Measurements from ENCODE around the gene ACAP1. TPM values are rescaled to one million over a fixed set of nuclear protein-coding genes. Genes with fewer than 3 reads are reported as not detected.

Gene ACAP1
- total RNA-seq, 1 experiment from 2014 or later = 58.6 TPM

DNA sequence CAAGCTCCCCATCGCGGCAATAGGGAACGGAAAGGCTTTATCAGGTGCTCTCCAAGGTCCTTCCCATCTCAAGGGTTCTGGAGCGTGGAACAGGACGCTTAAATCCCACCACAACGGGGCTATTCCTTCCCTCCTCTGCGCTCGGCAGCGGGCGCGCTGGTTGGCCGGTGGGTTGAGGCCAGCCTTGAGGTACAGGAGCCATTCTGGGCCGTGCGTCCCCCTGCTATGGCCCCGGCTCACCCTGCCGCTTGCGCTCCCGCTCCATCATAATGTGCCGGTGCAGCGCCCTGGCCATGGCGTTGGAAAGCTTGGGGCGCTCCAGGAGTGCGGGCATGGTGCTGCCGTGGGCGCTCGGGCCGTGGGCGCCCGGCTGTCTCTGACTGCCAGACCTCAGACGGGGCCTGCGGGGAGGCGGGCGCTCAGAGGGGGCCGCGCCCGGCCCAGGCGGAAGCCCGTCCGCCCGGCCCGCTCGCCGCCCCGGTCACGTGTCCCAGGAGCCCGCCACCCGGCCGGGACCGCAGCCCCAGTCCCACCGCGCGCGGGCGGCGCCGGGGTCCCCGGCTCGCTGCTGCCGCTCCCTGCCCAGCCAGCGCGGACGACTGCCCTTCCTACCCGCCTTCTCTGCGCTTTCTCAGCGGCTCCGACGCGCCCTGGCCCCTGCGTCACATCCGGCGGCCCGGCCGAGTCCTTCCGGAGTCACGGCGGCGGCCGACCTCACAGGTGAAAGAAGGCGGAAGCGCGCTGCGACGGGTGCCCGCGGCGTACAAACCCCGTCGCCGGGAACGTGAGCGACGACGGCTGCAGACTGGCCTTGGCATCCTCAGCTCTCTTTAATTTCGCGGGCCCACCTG is 21.4 kb upstream of the ACAP1 start, which contains the start of gene GPS2 (continued):
- TF ChIP-seq, protein P1, sequence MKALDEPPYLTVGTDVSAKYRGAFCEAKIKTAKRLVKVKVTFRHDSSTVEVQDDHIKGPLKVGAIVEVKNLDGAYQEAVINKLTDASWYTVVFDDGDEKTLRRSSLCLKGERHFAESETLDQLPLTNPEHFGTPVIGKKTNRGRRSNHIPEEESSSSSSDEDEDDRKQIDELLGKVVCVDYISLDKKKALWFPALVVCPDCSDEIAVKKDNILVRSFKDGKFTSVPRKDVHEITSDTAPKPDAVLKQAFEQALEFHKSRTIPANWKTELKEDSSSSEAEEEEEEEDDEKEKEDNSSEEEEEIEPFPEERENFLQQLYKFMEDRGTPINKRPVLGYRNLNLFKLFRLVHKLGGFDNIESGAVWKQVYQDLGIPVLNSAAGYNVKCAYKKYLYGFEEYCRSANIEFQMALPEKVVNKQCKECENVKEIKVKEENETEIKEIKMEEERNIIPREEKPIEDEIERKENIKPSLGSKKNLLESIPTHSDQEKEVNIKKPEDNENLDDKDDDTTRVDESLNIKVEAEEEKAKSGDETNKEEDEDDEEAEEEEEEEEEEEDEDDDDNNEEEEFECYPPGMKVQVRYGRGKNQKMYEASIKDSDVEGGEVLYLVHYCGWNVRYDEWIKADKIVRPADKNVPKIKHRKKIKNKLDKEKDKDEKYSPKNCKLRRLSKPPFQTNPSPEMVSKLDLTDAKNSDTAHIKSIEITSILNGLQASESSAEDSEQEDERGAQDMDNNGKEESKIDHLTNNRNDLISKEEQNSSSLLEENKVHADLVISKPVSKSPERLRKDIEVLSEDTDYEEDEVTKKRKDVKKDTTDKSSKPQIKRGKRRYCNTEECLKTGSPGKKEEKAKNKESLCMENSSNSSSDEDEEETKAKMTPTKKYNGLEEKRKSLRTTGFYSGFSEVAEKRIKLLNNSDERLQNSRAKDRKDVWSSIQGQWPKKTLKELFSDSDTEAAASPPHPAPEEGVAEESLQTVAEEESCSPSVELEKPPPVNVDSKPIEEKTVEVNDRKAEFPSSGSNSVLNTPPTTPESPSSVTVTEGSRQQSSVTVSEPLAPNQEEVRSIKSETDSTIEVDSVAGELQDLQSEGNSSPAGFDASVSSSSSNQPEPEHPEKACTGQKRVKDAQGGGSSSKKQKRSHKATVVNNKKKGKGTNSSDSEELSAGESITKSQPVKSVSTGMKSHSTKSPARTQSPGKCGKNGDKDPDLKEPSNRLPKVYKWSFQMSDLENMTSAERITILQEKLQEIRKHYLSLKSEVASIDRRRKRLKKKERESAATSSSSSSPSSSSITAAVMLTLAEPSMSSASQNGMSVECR (CRISPR knock-in tag; IDR thresholded peaks at IDR 0.05; ENCODE audit: borderline replicate concordance) = 0 out of 2 replicates have a peak, but pooled peaks have one; percentile 81
- TF ChIP-seq CREM (CRISPR knock-in tag; IDR thresholded peaks at IDR 0.05) (peak; percentile 98), EMX1 (CRISPR knock-in tag; IDR thresholded peaks at IDR 0.05) (0 out of 2 replicates have a peak, but pooled peaks have one; percentile 53), JUN (CRISPR knock-in tag; IDR thresholded peaks at IDR 0.05) (peak; percentile 66; the same call in 1 of the 2 replicates), ELF4 (CRISPR knock-in tag; IDR thresholded peaks at IDR 0.05; ENCODE audit: low read depth) (no peak), TEAD4 (CRISPR knock-in tag; IDR thresholded peaks at IDR 0.05) (peak; percentile 44; the same call in 1 of the 2 replicates), ZNF232 (CRISPR knock-in tag; IDR thresholded peaks at IDR 0.05) (peak; percentile 76; the same call in 1 of the 2 replicates), FOXK1 (CRISPR knock-in tag; IDR thresholded peaks at IDR 0.05) (peak; percentile 96), IRF2 (CRISPR knock-in tag; IDR thresholded peaks at IDR 0.05; ENCODE audit: borderline replicate concordance, low read depth) (no peak), NR3C1 (CRISPR knock-in tag; conservative IDR thresholded peaks at IDR 0.05; ENCODE audit: low read depth) (no peak), NR2C2 (CRISPR knock-in tag; IDR thresholded peaks at IDR 0.05) (peak; percentile 99)
- TF ChIP-seq, protein P2, sequence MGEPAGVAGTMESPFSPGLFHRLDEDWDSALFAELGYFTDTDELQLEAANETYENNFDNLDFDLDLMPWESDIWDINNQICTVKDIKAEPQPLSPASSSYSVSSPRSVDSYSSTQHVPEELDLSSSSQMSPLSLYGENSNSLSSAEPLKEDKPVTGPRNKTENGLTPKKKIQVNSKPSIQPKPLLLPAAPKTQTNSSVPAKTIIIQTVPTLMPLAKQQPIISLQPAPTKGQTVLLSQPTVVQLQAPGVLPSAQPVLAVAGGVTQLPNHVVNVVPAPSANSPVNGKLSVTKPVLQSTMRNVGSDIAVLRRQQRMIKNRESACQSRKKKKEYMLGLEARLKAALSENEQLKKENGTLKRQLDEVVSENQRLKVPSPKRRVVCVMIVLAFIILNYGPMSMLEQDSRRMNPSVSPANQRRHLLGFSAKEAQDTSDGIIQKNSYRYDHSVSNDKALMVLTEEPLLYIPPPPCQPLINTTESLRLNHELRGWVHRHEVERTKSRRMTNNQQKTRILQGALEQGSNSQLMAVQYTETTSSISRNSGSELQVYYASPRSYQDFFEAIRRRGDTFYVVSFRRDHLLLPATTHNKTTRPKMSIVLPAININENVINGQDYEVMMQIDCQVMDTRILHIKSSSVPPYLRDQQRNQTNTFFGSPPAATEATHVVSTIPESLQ (CRISPR knock-in tag; IDR thresholded peaks at IDR 0.05) = no peak
- TF ChIP-seq, protein P3, sequence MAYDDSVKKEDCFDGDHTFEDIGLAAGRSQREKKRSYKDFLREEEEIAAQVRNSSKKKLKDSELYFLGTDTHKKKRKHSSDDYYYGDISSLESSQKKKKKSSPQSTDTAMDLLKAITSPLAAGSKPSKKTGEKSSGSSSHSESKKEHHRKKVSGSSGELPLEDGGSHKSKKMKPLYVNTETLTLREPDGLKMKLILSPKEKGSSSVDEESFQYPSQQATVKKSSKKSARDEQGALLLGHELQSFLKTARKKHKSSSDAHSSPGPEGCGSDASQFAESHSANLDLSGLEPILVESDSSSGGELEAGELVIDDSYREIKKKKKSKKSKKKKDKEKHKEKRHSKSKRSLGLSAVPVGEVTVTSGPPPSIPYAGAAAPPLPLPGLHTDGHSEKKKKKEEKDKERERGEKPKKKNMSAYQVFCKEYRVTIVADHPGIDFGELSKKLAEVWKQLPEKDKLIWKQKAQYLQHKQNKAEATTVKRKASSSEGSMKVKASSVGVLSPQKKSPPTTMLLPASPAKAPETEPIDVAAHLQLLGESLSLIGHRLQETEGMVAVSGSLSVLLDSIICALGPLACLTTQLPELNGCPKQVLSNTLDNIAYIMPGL (CRISPR knock-in tag; IDR thresholded peaks at IDR 0.05) = peak; percentile 78; the same call in 1 of the 2 replicates
- TF ChIP-seq, protein P4, sequence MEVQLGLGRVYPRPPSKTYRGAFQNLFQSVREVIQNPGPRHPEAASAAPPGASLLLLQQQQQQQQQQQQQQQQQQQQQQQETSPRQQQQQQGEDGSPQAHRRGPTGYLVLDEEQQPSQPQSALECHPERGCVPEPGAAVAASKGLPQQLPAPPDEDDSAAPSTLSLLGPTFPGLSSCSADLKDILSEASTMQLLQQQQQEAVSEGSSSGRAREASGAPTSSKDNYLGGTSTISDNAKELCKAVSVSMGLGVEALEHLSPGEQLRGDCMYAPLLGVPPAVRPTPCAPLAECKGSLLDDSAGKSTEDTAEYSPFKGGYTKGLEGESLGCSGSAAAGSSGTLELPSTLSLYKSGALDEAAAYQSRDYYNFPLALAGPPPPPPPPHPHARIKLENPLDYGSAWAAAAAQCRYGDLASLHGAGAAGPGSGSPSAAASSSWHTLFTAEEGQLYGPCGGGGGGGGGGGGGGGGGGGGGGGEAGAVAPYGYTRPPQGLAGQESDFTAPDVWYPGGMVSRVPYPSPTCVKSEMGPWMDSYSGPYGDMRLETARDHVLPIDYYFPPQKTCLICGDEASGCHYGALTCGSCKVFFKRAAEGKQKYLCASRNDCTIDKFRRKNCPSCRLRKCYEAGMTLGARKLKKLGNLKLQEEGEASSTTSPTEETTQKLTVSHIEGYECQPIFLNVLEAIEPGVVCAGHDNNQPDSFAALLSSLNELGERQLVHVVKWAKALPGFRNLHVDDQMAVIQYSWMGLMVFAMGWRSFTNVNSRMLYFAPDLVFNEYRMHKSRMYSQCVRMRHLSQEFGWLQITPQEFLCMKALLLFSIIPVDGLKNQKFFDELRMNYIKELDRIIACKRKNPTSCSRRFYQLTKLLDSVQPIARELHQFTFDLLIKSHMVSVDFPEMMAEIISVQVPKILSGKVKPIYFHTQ (CRISPR knock-in tag; IDR thresholded peaks at IDR 0.05) = no peak; the same call in 1 of the 2 replicates
- TF ChIP-seq, protein P5, sequence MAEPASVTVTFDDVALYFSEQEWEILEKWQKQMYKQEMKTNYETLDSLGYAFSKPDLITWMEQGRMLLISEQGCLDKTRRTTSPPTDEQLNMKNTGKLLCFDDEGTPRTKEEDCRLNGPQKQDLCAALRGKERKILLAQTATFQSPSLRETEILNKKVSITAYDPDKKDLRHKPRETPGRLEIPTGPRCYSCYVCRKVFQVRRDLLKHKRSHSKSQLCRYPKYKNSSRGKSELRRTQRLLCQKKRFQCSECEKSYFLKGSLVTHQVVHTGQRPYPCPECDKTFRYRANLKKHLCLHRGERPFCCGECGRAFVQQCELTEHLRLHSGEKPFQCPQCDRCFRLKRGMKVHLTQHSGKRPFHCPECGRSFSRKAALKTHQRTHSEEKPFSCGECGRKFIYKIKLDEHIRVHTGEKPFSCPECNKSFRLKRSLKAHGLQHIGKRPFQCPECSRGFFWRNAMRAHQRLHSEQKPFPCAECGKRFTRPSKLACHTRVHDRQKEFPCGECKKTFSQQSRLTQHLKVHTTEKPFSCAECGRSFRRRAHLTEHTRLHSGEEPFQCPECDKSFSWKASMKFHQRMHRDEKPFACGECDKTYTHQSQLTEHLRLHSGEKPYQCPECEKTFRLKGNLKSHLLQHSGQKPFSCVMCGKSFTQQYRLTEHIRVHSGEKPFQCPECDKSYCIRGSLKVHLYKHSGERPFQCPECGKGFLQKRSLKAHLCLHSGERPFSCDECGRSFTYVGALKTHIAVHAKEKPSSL (CRISPR knock-in tag; conservative IDR thresholded peaks at IDR 0.05) = no peak
- TF ChIP-seq, protein P6, sequence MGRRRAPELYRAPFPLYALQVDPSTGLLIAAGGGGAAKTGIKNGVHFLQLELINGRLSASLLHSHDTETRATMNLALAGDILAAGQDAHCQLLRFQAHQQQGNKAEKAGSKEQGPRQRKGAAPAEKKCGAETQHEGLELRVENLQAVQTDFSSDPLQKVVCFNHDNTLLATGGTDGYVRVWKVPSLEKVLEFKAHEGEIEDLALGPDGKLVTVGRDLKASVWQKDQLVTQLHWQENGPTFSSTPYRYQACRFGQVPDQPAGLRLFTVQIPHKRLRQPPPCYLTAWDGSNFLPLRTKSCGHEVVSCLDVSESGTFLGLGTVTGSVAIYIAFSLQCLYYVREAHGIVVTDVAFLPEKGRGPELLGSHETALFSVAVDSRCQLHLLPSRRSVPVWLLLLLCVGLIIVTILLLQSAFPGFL (CRISPR knock-in tag; IDR thresholded peaks at IDR 0.05; ENCODE audit: borderline replicate concordance) = no peak
- TF ChIP-seq, protein P7, sequence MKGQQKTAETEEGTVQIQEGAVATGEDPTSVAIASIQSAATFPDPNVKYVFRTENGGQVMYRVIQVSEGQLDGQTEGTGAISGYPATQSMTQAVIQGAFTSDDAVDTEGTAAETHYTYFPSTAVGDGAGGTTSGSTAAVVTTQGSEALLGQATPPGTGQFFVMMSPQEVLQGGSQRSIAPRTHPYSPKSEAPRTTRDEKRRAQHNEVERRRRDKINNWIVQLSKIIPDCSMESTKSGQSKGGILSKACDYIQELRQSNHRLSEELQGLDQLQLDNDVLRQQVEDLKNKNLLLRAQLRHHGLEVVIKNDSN (CRISPR knock-in tag; IDR thresholded peaks at IDR 0.05) = peak; percentile 45; the same call in 1 of the 2 replicates
- TF ChIP-seq, protein P8, sequence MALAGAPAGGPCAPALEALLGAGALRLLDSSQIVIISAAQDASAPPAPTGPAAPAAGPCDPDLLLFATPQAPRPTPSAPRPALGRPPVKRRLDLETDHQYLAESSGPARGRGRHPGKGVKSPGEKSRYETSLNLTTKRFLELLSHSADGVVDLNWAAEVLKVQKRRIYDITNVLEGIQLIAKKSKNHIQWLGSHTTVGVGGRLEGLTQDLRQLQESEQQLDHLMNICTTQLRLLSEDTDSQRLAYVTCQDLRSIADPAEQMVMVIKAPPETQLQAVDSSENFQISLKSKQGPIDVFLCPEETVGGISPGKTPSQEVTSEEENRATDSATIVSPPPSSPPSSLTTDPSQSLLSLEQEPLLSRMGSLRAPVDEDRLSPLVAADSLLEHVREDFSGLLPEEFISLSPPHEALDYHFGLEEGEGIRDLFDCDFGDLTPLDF (CRISPR knock-in tag; IDR thresholded peaks at IDR 0.05) = no peak
- TF ChIP-seq, protein P9, sequence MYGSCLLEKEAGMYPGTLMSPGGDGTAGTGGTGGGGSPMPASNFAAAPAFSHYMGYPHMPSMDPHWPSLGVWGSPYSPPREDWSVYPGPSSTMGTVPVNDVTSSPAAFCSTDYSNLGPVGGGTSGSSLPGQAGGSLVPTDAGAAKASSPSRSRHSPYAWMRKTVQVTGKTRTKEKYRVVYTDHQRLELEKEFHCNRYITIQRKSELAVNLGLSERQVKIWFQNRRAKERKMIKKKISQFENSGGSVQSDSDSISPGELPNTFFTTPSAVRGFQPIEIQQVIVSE (CRISPR knock-in tag; IDR thresholded peaks at IDR 0.05; ENCODE audit: borderline replicate concordance) = no peak
